NCI-H526 (cell line): ENCODE measurements around the gene MBP.
"Not testable (repeated sequence)": the region's sequence is repeated elsewhere in the genome, so short reads cannot be mapped to it uniquely, and the experiment has no call there.

Experiments used
- DNase-seq, 2 experiments: peaks; one replicate each; lab custom pipeline; 2025; lab: John Stamatoyannopoulos, UW

Gene MBP

DNA sequence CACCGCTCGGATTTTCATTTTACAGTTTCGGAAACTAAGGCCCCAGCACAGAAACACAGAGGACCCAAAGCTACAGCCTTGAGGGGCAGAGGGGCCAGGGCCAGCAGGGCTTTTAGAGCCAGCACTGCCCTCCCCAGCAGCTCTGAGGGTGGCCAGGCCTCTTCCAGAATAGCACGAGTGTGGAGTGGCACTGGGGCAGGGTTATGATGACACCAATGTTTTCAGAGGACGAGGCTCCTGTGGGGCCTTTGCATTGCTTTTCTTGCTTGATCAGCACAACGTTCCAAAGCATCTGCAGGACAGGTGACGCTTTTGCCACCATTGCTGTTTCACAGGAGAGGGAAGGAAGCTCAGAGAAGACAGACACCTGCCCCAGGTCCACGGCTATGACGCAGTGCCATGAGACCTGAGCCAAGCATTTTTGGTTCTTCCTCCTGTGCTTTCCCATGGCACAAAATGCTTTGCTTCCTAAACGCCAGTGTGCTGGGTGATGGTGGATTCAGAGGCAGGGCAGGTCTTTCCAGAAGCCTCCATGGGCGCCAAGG lies 126.9 kb downstream of the MBP start:
- DNase-seq: no peak

- DNase-seq: no peak
Measured at GRCh38 chr18:77004555-77005380, 127.8 kb downstream of the MBP start.

DNA sequence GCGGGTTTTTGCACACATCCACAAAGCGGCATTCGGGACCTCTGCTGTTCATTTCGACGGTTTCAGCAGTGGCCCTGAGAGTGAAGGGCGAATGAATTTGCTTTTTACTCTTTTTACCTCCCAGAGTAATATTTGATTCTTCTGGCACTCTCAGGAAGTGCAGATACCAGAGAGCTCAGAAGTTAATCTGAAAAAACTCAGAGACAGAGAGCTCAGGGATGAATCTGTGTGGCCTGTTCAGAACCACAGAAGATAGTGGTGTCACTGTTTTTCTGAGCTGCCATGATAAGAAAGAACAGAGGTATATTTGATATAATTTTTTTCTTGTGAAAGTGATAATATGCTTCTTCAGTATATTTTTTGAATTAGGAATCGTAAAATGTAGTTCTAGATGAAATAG lies 129.3 kb downstream of the MBP start:
- no peak for DNase-seq

DNA sequence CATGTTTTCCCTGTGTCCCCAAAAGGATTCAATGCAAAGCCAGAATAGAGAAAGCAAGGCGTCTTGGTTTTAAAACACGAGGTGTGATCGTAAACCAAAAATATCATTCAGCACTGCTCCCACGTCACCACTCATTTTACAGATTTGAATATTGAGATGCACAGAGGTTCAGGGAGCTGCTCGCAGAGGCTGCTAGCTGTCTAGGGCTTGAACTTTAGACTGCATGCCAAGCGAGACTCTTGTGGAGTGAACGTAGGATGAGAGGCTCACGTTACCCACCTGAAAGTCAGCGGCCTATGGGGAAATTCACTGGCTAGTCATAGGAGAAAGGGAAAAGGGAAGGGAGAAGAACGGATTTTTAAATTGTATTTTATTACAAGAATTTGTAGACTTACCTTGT lies 130.1 kb downstream of the MBP start:
- DNase-seq: peak; percentile 46 to 56

DNA sequence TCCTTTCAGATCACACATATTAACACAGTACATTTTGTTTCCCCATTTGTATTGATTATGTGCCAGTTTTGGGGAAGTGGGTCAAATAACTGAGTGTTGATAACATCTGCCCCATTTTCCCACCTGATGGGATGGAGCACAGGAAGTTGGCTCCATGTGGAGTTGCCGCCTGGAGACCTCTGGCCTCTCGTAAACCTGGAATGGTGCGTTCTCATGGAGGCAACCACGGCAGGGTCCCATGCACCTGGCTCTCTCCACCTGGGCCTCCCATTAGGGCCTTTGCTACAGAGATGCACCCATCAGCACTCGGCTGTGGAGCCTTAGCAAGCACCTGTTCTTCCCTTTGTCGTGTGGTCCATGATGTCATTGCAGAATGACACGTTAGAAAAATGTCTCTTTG lies 130.6 kb downstream of the MBP start:
- no peak for DNase-seq

DNA sequence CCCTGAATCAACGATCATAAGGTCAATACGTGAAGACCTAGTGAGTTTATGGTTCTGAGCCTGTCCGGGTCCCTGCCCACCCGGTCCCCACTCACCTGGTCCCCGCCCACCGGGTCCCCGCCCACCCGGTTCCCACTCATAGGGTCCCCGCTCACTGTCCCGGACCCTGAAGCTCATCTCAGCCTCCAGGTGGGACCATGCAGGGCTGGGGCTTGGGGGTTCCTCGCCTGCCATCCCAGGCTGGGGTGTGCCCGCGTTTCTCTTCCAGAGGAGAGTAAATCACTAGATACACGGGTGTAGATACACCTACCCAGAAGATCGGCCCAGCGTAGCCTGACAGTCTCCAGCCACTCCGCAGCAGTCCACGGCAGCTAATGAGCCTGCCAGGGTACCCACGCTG lies 131.5 kb downstream of the MBP start:
- DNase-seq: no peak

GRCh38 chr18:77000527-77000926 lies 132.1 kb downstream of the MBP start:
- peak in 1 of 2 experiments; percentile 26 for DNase-seq

DNA sequence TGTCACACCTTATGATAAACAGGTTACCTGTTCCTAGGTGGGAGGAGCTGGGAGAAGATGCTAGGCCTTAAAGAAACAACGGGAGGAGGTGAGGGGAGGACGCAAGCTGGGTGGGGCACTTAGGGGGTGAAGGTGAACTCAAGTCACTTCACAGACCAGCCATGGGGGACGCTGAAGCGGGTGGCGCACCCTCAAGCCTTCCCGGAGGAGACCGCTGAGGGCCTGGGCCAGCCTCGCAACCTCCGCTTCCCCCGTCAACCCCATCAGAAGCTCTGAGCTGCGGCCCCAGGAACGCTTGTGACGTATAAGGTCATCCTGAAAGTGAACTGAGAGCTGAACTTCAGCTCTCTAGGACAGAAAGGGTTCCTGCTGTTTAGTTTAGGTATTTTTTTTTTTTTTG lies 133.5 kb downstream of the MBP start:
- DNase-seq: no peak

- DNase-seq: no peak
Measured at GRCh38 chr18:76997951-76998808, 134.4 kb downstream of the MBP start.

GRCh38 chr18:76996429-76996828 lies 136.2 kb downstream of the MBP start:
- no peak for DNase-seq

- DNase-seq: no peak
Measured at GRCh38 chr18:76995896-76996295, 136.7 kb downstream of the MBP start.

DNA sequence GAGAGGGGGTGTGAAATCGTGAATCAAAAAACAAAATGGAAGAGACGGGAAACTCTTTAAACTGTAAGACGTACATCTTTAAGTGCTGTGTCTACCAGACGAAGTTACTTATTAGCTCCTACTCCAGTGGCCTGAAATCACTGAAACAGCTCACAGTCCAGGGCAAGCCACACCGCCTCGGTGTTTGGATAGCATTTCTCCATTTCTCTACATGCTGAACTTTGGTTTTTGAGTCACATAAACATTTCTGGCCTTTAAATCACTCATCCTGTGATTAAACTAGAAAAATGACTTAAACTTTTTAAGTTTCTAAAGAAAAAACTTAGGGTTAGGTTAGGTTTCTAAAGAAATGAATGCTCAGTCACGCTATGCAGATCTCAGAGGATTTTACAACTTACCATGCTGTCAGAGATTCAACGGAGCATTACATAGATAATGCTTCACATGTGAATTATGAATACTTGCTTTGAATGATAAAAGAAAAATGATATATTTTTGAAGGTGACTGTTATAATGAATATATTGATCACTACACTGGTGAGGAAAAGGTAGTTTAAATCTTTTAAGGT lies 138.4 kb downstream of the MBP start:
- no peak for DNase-seq

GRCh38 chr18:76993573-76993972 lies 139.0 kb downstream of the MBP start:
- no peak for DNase-seq

DNA sequence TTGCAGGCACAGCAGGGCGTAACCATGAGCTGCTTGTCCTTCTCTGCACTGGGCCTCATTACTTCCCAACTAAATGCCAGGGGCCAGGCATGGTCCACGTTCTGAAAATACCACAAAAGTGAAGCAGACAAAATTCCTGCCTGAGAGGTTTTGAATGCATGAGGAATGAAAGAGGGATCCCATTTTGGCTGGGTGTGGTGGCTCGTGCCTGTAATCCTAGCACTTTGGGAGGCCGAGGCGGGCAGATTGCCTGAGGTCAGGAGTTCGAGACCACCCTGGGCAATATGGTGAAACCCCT lies 139.5 kb downstream of the MBP start:
- no peak for DNase-seq

- DNase-seq: no peak
Measured at GRCh38 chr18:76992226-76993084, 140.1 kb downstream of the MBP start.

- no peak for DNase-seq
Measured at GRCh38 chr18:76991021-76991688, 141.4 kb downstream of the MBP start.

DNA sequence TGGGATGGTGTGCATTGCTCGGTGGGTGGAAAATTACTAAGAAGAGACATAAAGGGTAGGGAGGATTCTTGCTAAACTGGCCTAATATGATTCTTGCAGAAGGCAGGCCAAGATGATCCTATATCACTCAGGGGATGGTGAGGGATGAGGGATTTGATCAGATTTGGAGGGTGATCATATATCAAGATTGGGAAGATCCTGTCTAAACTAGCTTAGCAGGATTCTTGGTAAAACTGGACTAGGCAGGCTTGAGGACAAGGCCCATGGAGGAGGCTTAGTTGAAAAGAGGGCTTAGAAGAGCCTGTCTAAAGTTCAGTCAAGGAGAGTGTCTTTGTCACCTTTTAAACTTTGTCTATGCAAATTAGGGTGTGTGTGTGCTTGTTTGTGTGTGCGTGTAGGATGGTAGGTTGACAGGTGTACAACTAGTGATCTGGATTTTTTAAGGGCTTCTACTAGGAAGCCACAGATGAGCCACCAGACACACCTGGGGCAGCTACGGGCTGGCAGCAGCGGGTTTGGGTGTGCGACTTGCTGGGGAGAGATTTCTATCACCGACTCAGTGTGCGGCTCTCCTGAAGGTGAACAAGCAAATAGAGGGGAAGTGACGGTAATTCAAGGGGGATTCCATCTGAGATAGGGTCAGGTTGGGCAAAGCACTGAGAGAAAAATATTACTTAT lies 142.1 kb downstream of the MBP start:
- DNase-seq: not testable (repeated sequence)

- no peak for DNase-seq
Measured at GRCh38 chr18:76989647-76990190, 142.9 kb downstream of the MBP start.

- no peak for DNase-seq
Measured at GRCh38 chr18:76988827-76989646, 143.5 kb downstream of the MBP start.
